ENCODE measurements around the gene KRTAP10-8.
"Not testable (repeated sequence)": the region's sequence is repeated elsewhere in the genome, so short reads cannot be mapped to it uniquely, and the experiment has no call there.

KRTAP10-8 gene

DNA sequence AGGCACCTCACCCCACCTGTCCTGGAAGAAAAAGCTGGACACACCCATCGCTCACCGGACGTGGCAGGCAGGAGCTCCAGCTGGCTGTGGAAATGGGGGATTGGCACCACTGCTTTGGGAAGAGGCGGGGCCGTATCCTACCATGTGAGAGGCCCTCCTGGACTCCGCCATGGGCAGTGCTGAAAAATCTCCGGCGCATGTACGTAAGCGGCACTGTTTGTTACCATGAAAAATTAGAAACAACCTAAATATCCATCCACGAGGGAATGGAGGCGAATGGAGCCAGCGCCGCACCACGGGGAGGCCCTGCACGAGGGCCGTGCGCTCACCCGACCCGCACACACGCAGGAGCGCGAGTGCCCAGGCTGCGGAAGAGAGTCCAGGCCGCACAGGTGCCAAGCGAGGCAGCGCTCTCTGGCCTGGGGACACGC is 3.1 kb downstream of the KRTAP10-8 start:
- no peak overlapping the region for H3K4me3 ChIP-seq

DNA sequence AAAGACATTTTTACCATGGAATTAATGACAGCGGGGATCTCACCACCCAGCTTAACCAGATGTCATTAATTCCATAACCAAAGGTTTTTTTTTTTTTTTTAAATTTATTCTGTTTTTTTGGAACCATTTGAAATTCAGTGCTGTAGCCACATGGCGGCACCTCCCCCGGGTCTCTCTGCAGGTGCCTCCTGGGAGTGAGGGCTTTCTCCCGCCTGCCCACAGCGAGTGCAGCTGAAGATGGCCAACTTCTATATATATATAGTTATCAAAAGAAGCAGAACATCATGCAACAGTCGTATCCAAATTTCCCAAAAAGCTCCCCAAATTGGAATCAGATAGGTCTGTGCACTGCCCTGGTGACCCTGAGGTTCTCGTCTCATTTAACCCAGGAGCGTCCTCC is 3.6 kb downstream of the KRTAP10-8 start:
- H3K27ac ChIP-seq = no peak overlapping the region
- H3K4me3 ChIP-seq = no peak overlapping the region

More for the DNA sequence above, 3.1 kb downstream of the KRTAP10-8 start:
- H3K27ac ChIP-seq = no peak overlapping the region

DNA sequence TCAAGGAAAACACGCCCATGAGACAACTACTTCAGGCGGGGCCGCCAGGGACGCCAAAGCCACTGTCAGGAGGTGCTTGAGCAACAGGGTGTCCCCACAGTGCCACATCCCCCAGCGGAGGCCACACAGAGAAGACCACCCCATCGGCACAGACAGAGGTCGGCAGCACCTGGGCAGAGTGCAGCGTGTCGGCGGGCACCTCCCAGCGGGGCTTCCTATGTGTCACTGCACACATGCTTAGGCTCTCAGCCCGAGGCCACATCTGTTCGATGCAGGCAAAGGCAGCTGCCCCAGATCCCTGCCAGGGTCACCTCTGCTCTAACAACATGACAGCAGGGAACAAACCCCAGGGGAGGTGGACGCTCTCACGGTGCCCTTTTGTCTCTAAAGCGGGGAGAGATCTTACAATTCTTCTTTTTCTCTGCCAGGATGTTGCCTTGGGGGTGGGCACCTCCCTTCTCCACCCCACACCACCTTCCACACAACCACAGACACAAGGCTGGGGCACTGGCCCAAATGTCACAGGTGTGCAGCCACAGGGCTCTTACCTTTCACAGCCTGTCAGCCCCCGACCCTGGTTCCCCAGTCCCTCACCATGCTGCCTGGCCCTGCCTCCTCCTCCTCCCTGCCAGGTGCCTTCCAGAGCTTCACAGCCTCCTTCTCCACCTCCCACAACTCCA is 4.2 kb downstream of the KRTAP10-8 start:
- no peak overlapping the region for H3K4me3 ChIP-seq

DNA sequence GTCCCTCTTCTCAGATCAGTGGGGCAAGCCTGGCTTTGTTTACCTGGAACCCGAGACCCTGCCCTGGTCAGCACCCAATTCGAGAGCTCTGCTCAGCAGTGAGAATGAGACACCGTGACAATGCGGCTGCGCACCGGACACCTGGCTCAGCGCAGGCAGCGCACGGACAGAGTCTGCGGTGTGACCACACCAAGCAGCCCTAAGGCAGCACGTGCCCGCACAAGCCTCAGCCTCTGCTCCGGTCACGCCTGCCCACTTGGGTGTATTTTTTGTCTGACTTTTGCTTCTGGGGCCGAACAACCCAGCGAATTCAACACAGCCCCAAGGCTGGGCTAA is 4.7 kb downstream of the KRTAP10-8 start:
- Histone ChIP-seq H3K4me3 (no peak overlapping the region), H3K27ac (no peak overlapping the region)

More for the DNA sequence above, 4.2 kb downstream of the KRTAP10-8 start:
- no peak overlapping the region for H3K27ac ChIP-seq

DNA sequence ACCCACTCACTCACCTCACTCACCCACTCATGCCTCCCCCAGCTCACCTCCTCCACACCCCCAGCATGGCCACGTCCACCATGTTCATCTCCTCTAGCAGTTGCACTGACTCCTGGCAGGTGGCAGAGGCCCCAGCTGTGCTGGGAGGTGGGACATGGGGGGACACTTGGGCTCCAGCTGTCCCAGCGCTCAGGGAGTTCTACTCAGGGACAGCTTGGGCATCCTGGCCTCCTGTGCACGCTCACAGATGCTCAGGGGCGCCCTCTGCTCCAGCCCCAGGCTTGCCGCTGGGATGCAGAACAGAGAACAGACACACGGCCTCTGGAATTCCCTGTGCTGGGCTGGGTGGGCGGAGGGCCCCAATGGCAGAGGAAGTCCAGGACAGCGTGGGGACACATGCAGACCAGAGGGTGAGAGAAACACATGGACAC is 5.2 kb downstream of the KRTAP10-8 start:
- Histone ChIP-seq H3K4me3 (no peak overlapping the region), H3K27ac (no peak overlapping the region)

DNA sequence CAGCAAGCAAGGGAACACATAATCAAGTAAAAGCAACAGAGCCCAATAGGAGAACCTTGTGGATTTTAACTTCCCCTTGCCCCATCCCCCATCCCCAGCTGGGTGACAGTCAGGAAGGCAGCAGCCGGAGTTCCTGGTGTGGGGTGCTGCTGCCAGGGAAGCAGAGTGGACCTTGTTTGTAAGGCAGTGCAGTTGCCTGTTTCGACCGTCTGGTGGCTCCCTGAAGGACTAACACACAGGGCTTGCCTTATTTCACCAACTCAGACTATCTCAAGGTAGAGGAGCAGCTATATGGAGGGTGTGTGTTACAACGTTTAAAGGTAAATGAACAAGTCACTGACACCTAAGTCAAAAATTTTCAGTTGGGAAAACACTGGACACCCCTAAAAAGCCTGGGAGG is 6.6 kb downstream of the KRTAP10-8 start:
- Histone ChIP-seq H3K27ac (peak overlapping the region in 8 of 21 experiments; percentile 2 to 80 (median 48)), H3K4me3 (no peak overlapping the region)

DNA sequence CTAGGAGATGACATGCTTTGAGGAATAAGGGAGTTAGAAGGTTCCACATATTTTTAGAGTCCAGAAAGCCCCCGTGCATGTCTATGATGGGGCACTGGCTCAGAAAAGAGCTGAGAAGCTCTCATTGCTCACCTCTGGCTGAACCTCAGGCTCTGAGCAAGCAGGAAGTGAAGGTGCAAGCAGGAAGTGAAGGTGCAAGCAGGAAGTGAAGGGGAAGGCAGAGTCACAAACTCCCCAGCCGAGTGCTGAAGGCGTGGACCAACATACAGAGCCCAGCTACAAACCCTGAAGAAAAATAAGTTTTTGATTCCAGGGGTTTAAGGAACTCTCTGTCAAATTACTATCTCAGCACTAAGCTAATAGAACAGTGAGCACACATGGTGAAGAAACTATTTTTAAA is 7.0 kb downstream of the KRTAP10-8 start:
- H3K4me3 ChIP-seq = no peak overlapping the region
- peak overlapping the region in 8 of 21 experiments; percentile 2 to 80 (median 48) for H3K27ac ChIP-seq

DNA sequence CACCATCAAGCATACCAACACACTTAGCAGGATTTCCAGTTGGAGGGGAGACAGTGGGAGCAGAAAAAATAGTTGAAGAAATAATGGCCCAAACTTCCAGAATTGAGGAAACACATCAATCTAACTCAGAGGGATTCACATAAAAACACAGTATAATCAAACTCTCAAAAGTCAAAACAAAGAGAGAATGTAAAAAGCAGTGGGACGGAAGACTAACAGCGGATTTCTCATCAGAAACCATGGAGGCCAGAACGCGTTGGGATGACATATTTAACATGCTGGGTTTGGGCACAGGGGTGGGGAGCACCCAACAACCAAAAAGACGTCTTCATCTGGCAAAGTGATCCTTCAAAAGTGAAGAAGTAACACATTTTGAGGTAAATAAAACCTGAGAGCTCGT is 8.0 kb downstream of the KRTAP10-8 start:
- Histone ChIP-seq H3K4me3 (no peak overlapping the region), H3K27ac (no peak overlapping the region)

DNA sequence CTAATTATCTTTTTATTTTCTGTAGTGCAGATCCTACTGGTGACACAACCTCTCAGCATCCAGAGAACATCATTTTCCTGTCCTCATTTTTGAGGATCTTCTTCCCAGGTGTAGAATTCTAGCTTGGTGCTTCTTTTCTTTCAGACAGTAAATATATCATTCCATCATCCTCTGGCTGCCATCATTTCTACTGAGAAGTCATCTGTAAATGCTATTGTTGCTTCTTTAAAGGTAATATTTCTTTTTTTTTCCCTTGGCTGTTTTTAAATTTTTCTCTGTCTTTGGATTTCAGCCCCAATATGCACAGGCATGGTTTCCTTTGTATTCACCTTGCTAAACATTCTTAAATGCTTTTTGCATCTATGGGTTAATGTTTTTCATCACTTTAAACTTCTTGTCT is 11.7 kb downstream of the KRTAP10-8 start:
- Histone ChIP-seq H3K27ac (no peak overlapping the region), H3K4me3 (no peak overlapping the region)

DNA sequence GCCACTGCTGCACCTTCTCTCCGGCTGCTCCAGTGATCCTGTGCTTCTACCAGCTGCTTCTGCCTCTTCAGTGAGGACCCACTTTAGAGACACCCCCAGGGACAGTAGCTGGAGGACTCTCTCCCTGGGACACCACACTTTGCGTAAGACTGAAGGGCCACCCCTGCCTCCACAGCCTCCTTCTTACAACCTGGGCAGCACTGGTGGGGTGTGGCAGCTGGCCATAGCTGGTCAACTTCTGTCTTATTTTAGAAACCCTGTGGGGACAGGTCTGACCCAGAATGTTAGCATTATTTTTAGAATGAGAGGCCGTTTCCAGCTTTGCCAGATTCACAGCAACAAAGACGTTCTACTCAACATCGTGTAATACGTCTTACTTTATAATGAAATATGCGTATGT is 13.9 kb downstream of the KRTAP10-8 start:
- no peak overlapping the region for H3K27ac ChIP-seq
- no peak overlapping the region for H3K4me3 ChIP-seq

DNA sequence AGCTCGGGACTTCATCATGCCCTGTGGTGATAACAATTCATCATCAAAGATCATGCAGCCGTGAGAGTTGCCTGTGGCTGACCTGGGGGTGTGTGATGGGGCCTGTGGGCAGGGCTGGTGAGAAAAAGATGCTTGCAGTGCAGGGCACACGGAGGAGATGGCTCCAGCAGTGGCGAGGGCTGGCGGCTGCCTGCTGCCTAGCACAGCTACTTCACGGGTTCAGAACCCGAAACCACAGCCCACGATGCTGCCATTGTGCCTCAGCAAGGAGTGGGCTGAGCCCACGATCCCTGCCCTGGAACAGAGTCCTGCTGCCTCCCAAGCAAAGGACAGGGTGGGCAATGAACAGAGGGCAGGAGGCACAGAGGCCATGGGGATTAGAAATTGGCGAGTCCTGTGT is 14.4 kb downstream of the KRTAP10-8 start:
- Histone ChIP-seq H3K27ac (no peak overlapping the region), H3K4me3 (no peak overlapping the region)

DNA sequence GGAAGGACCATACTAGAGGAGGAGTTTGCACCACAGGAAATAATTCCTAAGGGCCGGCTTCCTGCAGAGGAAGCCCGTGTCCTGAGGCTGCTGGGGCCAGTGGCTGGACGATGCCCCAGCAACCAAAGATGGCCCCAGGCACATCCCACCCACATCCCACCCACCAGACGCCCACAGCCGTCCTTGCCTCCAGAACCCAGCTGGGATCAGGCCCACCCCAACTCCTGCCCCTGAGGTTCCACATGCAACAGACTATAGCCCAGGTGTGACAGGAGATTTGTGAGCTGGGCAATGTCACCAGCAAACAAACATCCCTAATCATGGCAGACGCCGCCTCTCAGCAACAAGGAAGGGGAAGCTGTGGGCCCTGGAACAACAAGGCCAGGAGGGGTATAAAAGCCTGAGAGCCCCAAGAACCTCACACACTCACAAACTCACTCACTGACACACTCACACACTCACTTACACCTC is 14.8 kb downstream of the KRTAP10-8 start, which contains the start of gene KRTAP10-9:
KRTAP10-9 (plus strand) TSS at position 421 of the 471 bp plus-strand sequence. CDS start 79 bp downstream, outside the sequence.
- no peak within 1 kb of the TSS for H3K4me3 ChIP-seq
- H3K27ac ChIP-seq = no peak within 1 kb of the TSS

DNA sequence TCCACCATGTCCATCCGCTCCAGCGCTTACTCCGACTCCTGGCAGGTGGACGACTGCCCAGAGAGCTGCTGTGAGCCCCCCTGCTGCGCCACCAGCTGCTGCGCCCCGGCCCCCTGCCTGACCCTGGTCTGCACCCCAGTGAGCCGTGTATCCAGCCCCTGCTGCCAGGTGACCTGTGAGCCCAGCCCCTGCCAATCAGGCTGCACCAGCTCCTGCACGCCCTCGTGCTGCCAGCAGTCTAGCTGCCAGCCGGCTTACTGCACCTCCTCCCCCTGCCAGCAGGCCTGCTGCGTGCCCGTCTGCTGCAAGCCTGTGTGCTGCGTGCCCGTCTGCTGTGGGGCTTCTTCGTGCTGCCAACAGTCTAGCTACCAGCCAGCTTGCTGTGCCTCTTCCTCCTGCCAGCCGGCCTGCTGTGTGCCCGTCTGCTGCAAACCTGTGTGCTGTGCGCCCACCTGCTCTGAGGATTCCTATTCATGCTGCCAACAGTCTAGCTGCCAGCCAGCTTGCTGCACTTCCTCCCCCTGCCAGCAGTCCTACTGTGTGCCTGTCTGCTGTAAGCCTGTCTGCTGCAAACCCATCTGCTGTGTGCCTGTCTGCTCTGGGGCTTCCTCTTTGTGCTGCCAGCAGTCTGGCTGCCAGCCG is 15.4 kb downstream of the KRTAP10-8 start:
- not testable (repeated sequence) for H3K27ac ChIP-seq, H3K4me3 ChIP-seq

DNA sequence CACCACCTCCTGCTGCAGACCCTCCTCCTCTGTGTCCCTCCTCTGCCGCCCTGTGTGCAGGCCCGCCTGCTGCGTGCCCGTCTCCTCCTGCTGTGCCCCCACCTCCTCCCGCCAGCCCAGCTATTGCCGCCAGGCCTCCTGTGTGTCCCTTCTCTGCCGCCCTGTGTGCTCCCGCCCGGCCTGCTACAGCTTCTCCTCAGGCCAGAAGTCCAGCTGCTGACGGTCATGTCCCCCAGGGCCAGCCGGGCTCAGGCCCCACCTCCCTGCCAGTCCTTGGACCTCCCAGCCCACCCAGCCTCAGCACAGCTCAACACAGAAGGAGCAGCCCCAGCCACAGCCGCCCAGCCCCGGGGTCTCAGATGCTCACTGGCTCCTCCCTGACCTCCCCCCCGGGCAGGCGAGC is 16.0 kb downstream of the KRTAP10-8 start:
- H3K27ac ChIP-seq, H3K4me3 ChIP-seq: not testable (repeated sequence)

DNA sequence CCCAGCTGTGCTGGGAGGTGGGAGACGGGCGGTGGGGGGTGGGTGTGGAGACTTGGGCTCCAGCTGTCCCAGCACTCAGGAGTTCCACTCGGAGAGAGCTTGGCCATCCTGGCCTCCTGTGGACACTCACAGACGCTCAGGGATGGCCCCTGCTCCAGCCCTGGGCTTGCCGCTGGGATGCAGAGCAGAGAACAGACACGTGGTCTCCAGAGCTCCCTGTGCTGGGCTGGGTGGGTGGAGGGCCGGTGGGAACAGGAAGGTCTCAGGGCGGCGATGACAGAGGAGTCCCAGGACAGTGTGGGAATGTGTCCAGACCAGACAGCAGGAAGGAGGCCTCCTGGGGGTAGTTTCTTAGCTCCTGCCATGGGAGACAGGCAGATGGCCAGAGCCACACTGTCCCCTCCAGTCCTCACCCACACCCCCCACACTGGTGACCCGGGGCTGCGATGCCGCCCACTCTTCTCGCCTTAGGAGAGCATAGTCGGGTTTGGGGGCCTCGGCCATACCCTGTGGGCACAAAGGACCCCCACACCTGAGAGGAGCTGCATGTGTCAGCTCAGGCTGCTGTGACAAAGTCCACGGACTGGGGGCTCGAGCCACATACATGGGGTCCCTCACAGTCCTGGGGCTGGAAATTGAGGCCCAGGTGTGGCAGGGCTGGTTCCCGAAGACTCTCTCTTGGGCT is 17.0 kb downstream of the KRTAP10-8 start:
- H3K4me3 ChIP-seq = no peak overlapping the region
- no peak overlapping the region for H3K27ac ChIP-seq

DNA sequence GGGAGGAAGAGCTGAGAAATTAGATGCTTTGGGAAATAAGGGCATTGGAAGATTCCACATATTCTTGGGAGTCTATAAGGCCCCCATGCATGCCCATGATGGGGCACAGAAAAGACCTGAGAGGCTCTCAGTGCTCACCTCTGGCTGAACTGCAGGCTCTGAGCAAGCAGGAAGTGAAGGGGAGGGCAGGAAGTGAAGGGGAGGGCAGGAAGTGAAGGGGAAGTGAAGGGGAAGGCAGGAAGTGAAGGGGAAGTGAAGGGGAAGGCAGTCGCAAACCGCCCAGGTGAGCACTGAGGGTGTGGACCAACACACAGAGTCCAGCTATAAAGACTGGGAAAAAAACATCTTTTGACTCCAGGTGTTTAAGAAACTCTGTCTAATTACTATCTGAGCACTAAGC is 18.6 kb downstream of the KRTAP10-8 start:
- H3K27ac ChIP-seq = no peak overlapping the region
- H3K4me3 ChIP-seq = no peak overlapping the region

DNA sequence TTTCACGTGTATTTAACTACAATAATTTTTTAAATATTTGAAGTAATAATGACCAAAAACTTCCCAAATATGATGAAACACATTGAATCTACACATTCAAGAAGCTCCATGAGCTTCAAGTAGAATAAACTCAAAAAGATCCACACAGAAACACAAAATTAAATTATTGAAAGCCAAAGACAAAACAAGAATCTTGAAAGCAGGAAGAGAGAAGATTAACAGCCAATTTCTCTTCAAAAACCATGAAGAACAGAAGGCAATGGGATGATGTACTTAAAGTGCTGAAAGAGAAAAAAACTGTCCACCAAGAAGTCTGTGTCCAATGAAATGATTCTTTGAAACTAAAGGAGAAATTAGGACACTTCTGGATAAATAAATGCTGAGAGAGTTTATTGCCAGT is 20.2 kb downstream of the KRTAP10-8 start:
- no peak overlapping the region for H3K27ac ChIP-seq

DNA sequence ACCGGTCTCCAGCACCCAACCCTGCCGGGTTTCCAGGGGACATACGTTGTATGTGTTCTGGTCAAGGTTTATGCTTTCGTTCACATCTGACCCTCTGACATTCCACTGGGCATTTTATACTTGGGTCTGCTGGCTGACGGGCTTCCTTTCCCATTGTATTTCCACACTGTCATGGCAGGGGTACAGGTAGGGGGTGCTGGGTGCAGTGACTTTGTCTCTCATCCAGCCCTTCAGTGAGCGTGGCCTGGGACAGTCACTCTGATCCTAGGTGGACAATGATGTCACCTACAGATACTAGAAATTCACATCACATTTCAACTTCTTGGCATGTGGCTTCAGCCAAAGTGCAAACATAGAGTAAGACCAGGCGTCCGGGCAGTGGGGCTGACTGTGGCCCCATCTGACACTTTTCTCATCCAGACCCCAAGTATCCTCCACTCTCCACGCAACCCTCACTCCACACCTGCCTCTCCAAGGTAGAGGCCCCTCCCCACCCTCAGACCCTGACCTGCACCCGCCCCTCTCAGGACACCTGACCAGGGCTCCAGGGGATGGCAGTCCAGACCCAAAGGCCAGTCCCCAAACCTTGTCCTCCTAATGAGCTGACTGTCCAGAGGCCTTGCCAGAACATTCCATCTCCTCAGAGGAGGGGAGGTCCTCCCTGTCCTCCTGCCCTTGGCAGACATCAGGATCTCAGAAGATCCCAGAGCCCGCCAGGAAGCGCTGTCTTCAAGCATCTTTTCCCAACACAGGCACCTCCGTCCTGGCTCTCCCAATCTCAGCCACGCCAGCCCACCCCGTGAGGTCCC is 24.5 kb downstream of the KRTAP10-8 start:
- Histone ChIP-seq H3K4me3 (no peak overlapping the region), H3K27ac (no peak overlapping the region)

More for the DNA sequence above, 20.2 kb downstream of the KRTAP10-8 start:
- H3K4me3 ChIP-seq = no peak overlapping the region

DNA sequence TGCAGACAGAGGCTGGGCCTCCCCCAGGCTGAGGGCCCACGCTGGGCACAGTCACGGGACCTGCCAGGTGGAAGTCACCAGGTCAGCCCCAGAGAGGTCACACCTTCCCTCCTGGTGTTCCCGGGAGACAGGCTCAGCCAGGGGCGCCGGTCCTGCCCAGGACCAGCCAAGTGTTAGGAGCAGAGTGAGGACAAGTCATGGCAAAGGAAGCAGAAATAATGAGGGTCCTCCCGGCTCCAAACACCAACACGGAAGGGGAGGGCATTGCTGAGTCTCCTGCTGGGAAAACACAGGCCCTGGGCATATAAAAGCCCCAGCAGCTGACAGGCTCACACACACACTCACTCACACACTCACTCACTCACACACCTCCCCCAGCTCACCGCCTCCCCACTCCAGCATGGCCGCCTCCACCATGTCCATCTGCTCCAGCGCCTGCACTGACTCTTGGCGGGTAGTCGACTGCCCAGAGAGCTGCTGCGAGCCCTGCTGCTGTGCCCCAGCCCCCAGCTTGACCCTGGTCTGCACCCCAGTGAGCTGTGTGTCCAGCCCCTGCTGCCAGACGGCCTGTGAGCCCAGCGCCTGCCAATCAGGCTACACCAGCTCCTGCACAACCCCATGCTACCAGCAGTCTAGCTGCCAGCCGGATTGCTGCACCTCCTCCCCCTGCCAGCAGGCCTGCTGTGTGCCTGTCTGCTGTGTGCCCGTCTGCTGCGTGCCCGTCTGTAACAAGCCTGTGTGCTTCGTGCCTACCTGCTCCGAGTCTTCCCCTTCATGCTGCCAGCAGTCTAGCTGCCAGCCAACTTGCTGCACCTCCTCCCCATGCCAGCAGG is 25.4 kb downstream of the KRTAP10-8 start, which contains the start of gene KRTAP10-10:
KRTAP10-10 (plus strand) TSS at position 339 of the 833 bp plus-strand sequence; CDS start at position 401, 62 bp downstream.
- no peak within 1 kb of the TSS for H3K4me3 ChIP-seq

More for the DNA sequence above, 25.4 kb downstream of the KRTAP10-8 start, which contains the start of gene KRTAP10-10:
- H3K27ac ChIP-seq = no peak within 1 kb of the TSS

All from skin epidermis (tissue), 12 donors.